GM12878 (cell line): Measurements from ENCODE around the gene DGKB. TPM values are rescaled to one million over a fixed set of nuclear protein-coding genes. Genes with fewer than 3 reads are reported as not detected.

Source experiments
- ATAC-seq: fragments of 200-7000 bp; cut with Tn5 transposase; 3 replicates; pipeline ENCODE4 v1.9.1; 2020; ENCODE audit warnings: mild to moderate bottlenecking, moderate library complexity
- BruUV-seq: library from RNA; stranded (reverse); fragments of 400-500 nt; replicated peaks from 2 replicates; lab custom pipeline; 2021; lab: Mats Ljungman, UMichigan
- CTCF ChIA-PET: fragments of 300-600 bp; sonication (Branson Sonifier 250); formaldehyde crosslinking; extraction: SDS; loops from one replicate; lab custom pipeline; 2021; ENCODE audit warnings: inconsistent platforms; lab: Yijun Ruan, JAX
- POLR2A ChIA-PET: fragments of 350-600 bp; formaldehyde crosslinking; extraction: SDS; loops from one replicate; lab custom pipeline; 2021; ENCODE audit warnings: inconsistent platforms; lab: Charles Lee
- RAD21 ChIA-PET: fragments of 300-600 bp; sonication (Branson Sonifier 250); formaldehyde crosslinking; loops from one replicate; lab custom pipeline; 2023; ENCODE audit warnings: antibody characterized with exemption; ENCODE audit not compliant: unreplicated experiment; lab: Charles Lee
- SMC1A ChIA-PET: fragments of 300-600 bp; sonication (Branson Sonifier 250); formaldehyde crosslinking; loops from one replicate; lab custom pipeline; 2023; ENCODE audit not compliant: unreplicated experiment, uncharacterized antibody; lab: Charles Lee
- DNase-seq: peaks from one replicate; pipeline ENCODE4 v3.0.0-alpha.2; 2011; ENCODE audit warnings: low read depth, low spot score
- FAIRE-seq: peaks from 3 replicates; lab custom pipeline; 2011; peaks lifted over from hg19 to GRCh38; lab: Jason Lieb, UNC
- H2AFZ ChIP-seq: 2 replicates; pipeline ENCODE4 v1.6.0; 2011; ENCODE audit warnings: low read depth, low read length, control low read depth; ENCODE audit not compliant: control insufficient read depth
- H3K27ac ChIP-seq: 2 replicates; pipeline ENCODE4 v1.5.1; 2011; ENCODE audit warnings: control low read depth; ENCODE audit not compliant: control insufficient read depth, insufficient read depth
- H3K27me3 ChIP-seq, 2 experiments: replicated peaks in 1 of 2; 2 replicates each; pipeline versions ENCODE4 v1.6.0 to v1.6.1; 2011; ENCODE audit warnings: low read length in 1 of 2; ENCODE audit not compliant: control insufficient read depth in 2 of 2, insufficient read depth in 2 of 2
- H3K36me3 ChIP-seq, 2 experiments: 2 replicates each; pipeline ENCODE4 v1.5.1; 2011; ENCODE audit warnings: low read length in 1 of 2; ENCODE audit not compliant: control insufficient read depth in 2 of 2, insufficient read depth in 2 of 2
- H3K4me1 ChIP-seq: 2 replicates; pipeline ENCODE4 v1.6.1; 2011; ENCODE audit warnings: mild to moderate bottlenecking, low read length, moderate library complexity, mixed read lengths; ENCODE audit not compliant: control insufficient read depth, insufficient read depth
- H3K4me2 ChIP-seq: 2 replicates; pipeline ENCODE4 v1.6.0; 2011; ENCODE audit warnings: control low read depth; ENCODE audit not compliant: control insufficient read depth, insufficient read depth
- H3K4me3 ChIP-seq: fragments of 200-600 bp; sonication (generic); 2 replicates; pipeline ENCODE4 v1.5.1; 2016
- H3K79me2 ChIP-seq: 2 replicates; pipeline ENCODE4 v1.6.0; 2011; ENCODE audit warnings: low read length; ENCODE audit not compliant: control insufficient read depth, insufficient read depth
- H3K9ac ChIP-seq: 2 replicates; pipeline ENCODE4 v1.8.0; 2011; ENCODE audit warnings: low read length, control low read depth, mixed read lengths; ENCODE audit not compliant: control insufficient read depth, insufficient read depth
- H3K9me3 ChIP-seq: replicated peaks from 3 replicates; pipeline ENCODE4 v1.5.1; 2011; ENCODE audit warnings: mild to moderate bottlenecking, low read length; ENCODE audit not compliant: control insufficient read depth, insufficient read depth
- H4K20me1 ChIP-seq: 2 replicates; pipeline ENCODE4 v1.6.0; 2011; ENCODE audit not compliant: control insufficient read depth, insufficient read depth
- BHLHE40 ChIP-seq, 2 experiments: fragments of 450-650 bp in 1 of 2; IDR thresholded peaks; 2 replicates each; pipeline ENCODE4 v1.6.1; 2011 to 2017; ENCODE audit warnings: low read depth in 2 of 2, borderline replicate concordance in 1 of 2, improper control_type of control experiment in 1 of 2, low read length in 1 of 2, mild to moderate bottlenecking in 1 of 2
- CEBPB ChIP-seq, 2 experiments: fragments of 150-350 bp in 1 of 2; IDR thresholded peaks; 2 replicates each; pipeline ENCODE4 v1.6.1; 2012 to 2014; ENCODE audit warnings: low read depth in 2 of 2, low read length in 2 of 2, borderline replicate concordance in 1 of 2, inconsistent platforms in 1 of 2
- CHD2 ChIP-seq: IDR thresholded peaks from 2 replicates; pipeline ENCODE4 v1.6.1; 2011; ENCODE audit warnings: low read depth, low read length, improper control_type of control experiment, borderline replicate concordance
- EP300 ChIP-seq, 2 experiments: fragments of 150-350 bp in 1 of 2; IDR thresholded peaks; 2 replicates each; pipeline ENCODE4 v1.6.1; 2011 to 2012; ENCODE audit warnings: low read depth in 2 of 2, low read length in 2 of 2, borderline replicate concordance in 1 of 2, improper control_type of control experiment in 1 of 2, inconsistent platforms in 1 of 2; ENCODE audit not compliant: control insufficient read depth in 1 of 2
- FOXM1 ChIP-seq: IDR thresholded peaks from 2 replicates; pipeline ENCODE4 v1.6.1; 2012; ENCODE audit warnings: low read depth, mild to moderate bottlenecking, inconsistent platforms, low read length, moderate library complexity
- IRF3 ChIP-seq: fragments of 450-650 bp; IDR thresholded peaks from 2 replicates; pipeline ENCODE4 v1.6.1; 2014; ENCODE audit warnings: mild to moderate bottlenecking
- IRF5 ChIP-seq: fragments of 450-650 bp; IDR thresholded peaks from 2 replicates; pipeline ENCODE4 v1.6.1; 2017; ENCODE audit warnings: borderline replicate concordance
- SIX5 ChIP-seq: IDR thresholded peaks from 2 replicates; pipeline ENCODE4 v1.6.1; 2011; ENCODE audit warnings: mild to moderate bottlenecking, low read depth, low read length, moderate library complexity; ENCODE audit not compliant: severe bottlenecking
- SMAD1 ChIP-seq: fragments of 450-650 bp; IDR thresholded peaks from 2 replicates; pipeline ENCODE4 v1.6.1; 2018; ENCODE audit warnings: mild to moderate bottlenecking, low read depth; ENCODE audit not compliant: partially characterized antibody
- SMARCA5 ChIP-seq: fragments of 450-650 bp; IDR thresholded peaks from 2 replicates; pipeline ENCODE4 v1.6.1; 2017; ENCODE audit warnings: mild to moderate bottlenecking
- TCF3 ChIP-seq: IDR thresholded peaks from 2 replicates; pipeline ENCODE4 v1.6.1; 2012; ENCODE audit warnings: low read depth, mild to moderate bottlenecking, low read length, borderline replicate concordance; ENCODE audit not compliant: insufficient read depth
- YY1 ChIP-seq: IDR thresholded peaks from 2 replicates; pipeline ENCODE4 v1.6.1; 2011; ENCODE audit warnings: low read depth, mild to moderate bottlenecking, low read length
- ZNF384 ChIP-seq: IDR thresholded peaks from 2 replicates; pipeline ENCODE4 v1.6.1; 2012; ENCODE audit warnings: low read depth, mild to moderate bottlenecking, low read length, improper control_type of control experiment, borderline replicate concordance
- WGBS: methylation state at CpG from one replicate; pipeline ENCODE4 v1.1.6; 2016; ENCODE audit warnings: low lambda C conversion rate; ENCODE audit not compliant: insufficient replicate concordance, insufficient coverage; ENCODE audit errors: missing lambda C conversion rate; 5-methylcytosine and 5-hydroxymethylcytosine counted together
- in situ Hi-C: fragments of 300-500 bp; cut with MboI; formaldehyde crosslinking; loops from 9 replicates; pipeline ENCODE4 v1.14.3; 2018; ENCODE audit warnings: mixed read lengths
- intact Hi-C: fragments of 100-400 bp; cut with micrococcal nuclease; formaldehyde crosslinking; loops from one replicate; pipeline ENCODE4 v1.14.2; 2022; ENCODE audit not compliant: unreplicated experiment
- polyA plus RNA-seq, 11 experiments: library from polyadenylated mRNA; depleted of rRNA in 4 of 11; unstranded in 6 of 11; stranded (reverse) in 5 of 11; fragments of >200 nt; fragmentation: Nextera tagmentation in 4 of 11; fragmentation: Illumina TruSeq in 1 of 11; extraction: Ambion mirVana in 4 of 11; extraction: Trizol in 1 of 11; gene quantifications; 1 replicate in 1 of 11; 2 replicates in 10 of 11; pipeline versions ENCODE4 v1.2.1 to v1.2.3, GENCODE V29; 2011 to 2016; ENCODE audit warnings: inconsistent platforms in 2 of 11, missing spikeins in 2 of 11, low read depth in 1 of 11
- total RNA-seq, 4 experiments: library from RNA; depleted of rRNA in 3 of 4; stranded (reverse); fragments of >200 nt in 3 of 4; fragmentation: Illumina TruSeq in 1 of 4; extraction: Trizol in 1 of 4; gene quantifications; 2 replicates each; pipeline versions ENCODE4 v1.2.1 to v1.2.3, GENCODE V29; 2013 to 2021
- TF ChIP-seq, protein P1 (sequence below): IDR thresholded peaks from 2 replicates; pipeline ENCODE4 v1.6.1; 2011; ENCODE audit warnings: mild to moderate bottlenecking, low read depth, low read length, moderate library complexity; ENCODE audit not compliant: insufficient replicate concordance
- TF ChIP-seq, protein P2 (sequence below): fragments of 450-650 bp; formaldehyde crosslinking; IDR thresholded peaks from 2 replicates; pipeline ENCODE4 v1.4.0; 2022; ENCODE audit warnings: mild to moderate bottlenecking, moderate library complexity

Gene DGKB
- total and polyA plus RNA-seq, 10 of the 15 experiments (the other 5 are each of a cell fraction or from before 2014, with no cell fraction given): 0.02 to 0.10 (median 0.04) TPM; not detected in 6

- TF ChIP-seq CEBPB (IDR thresholded peaks at IDR 0.05; ENCODE audit: borderline replicate concordance in 1 of 2, low read depth in 2 of 2, low read length in 2 of 2): no peak
- no peak for TF ChIP-seq IRF5
- TF ChIP-seq EP300 (IDR thresholded peaks at IDR 0.05; ENCODE audit: borderline replicate concordance in 1 of 2, control insufficient read depth in 1 of 2, low read depth in 2 of 2, low read length in 2 of 2): no peak
- TF ChIP-seq, protein P1, sequence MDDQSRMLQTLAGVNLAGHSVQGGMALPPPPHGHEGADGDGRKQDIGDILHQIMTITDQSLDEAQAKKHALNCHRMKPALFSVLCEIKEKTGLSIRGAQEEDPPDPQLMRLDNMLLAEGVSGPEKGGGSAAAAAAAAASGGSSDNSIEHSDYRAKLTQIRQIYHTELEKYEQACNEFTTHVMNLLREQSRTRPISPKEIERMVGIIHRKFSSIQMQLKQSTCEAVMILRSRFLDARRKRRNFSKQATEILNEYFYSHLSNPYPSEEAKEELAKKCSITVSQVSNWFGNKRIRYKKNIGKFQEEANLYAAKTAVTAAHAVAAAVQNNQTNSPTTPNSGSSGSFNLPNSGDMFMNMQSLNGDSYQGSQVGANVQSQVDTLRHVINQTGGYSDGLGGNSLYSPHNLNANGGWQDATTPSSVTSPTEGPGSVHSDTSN: no peak
- no peak for TF ChIP-seq TCF3
- TF ChIP-seq, all 136 proteins: peak for 0
Measured at GRCh38 chr7:14487701-14488395, 414.7 kb downstream of the DGKB start (continued).

DNA sequence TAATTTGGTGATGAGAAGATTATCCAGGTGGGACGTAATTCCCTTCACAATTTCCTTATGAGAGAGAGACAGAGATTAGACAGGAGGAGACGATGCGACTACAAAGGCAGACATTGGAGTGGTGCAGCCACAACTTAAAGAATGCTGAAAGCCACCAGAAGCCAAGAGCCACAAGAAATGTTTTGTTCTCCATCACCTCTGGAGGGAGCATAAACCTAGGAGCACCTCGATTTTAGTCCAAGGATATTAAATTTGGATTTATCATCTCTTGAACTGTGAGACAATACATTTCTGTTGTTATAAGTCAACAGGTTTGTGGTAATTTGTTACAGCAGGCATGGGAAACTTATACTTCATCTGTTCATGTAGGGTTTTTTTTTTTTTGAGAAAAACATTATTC is 418.9 kb downstream of the DGKB start:
- BruUV-seq: no TSS peak
- intact Hi-C loops (loop anchor here (10.0 kb wide), 1 partner anchor 211 kb away; no protein-coding TSS in a partner anchor), in situ Hi-C loops (no loop called here)
- no peak overlapping the region for H3K4me3 ChIP-seq
- H3K79me2 ChIP-seq: no peaks in the 10 kb centered on the region
- H3K4me2 ChIP-seq: no peak overlapping the region
- FAIRE-seq: no peak
- no peaks in the 10 kb centered on the region for H3K36me3 ChIP-seq
- H4K20me1 ChIP-seq: no peaks in the 10 kb centered on the region
- H3K9ac ChIP-seq: no peak overlapping the region
- POLR2A ChIA-PET: no interaction called here
- RAD21 ChIA-PET: no interaction called here
- CTCF ChIA-PET: no interaction called here
- ATAC-seq: no peak
- H3K9me3 ChIP-seq: no peaks in the 10 kb centered on the region
- H3K4me1 ChIP-seq: no peaks in the 10 kb centered on the region
- no peaks in the 10 kb centered on the region for H3K27me3 ChIP-seq
- DNase-seq: no peak
- H3K27ac ChIP-seq: no peak overlapping the region
- H2AFZ ChIP-seq: no peak overlapping the region
- SMC1A ChIA-PET: no interaction called here
- WGBS: 7% methylated on average over 4 of the region's 4 CpGs
- TF ChIP-seq FOXM1 (no peak), IRF3 (no peak), SMARCA5 (no peak), SIX5 (no peak), CHD2 (no peak), BHLHE40 (IDR thresholded peaks at IDR 0.05; ENCODE audit: borderline replicate concordance in 1 of 2, low read depth in 2 of 2, low read length in 1 of 2) (no peak), YY1 (no peak), SMAD1 (no peak), ZNF384 (no peak)
- TF ChIP-seq, protein P2, sequence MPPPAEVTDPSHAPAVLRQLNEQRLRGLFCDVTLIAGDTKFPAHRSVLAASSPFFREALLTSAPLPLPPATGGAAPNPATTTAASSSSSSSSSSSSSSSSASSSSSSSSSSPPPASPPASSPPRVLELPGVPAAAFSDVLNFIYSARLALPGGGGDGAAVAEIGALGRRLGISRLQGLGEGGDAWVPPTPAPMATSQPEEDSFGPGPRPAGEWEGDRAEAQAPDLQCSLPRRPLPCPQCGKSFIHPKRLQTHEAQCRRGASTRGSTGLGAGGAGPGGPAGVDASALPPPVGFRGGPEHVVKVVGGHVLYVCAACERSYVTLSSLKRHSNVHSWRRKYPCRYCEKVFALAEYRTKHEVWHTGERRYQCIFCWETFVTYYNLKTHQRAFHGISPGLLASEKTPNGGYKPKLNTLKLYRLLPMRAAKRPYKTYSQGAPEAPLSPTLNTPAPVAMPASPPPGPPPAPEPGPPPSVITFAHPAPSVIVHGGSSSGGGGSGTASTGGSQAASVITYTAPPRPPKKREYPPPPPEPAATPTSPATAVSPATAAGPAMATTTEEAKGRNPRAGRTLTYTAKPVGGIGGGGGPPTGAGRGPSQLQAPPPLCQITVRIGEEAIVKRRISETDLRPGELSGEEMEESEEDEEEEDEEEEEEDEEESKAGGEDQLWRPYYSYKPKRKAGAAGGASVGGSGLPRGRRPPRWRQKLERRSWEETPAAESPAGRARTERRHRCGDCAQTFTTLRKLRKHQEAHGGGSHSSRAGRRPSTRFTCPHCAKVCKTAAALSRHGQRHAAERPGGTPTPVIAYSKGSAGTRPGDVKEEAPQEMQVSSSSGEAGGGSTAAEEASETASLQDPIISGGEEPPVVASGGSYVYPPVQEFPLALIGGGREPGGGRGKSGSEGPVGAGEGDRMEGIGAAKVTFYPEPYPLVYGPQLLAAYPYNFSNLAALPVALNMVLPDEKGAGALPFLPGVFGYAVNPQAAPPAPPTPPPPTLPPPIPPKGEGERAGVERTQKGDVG (CRISPR knock-in tag): no peak
